Activated CD4-positive, alpha-beta T cell treated with anti-CD3 and anti-CD28 coated beads, Interleukin-2, amount 50 U/mL, for 1 hour (primary cell): ENCODE measurements around the gene PSMD2.
A peak's percentile ranks its signal among the peaks of the same experiment; 100 is the strongest.
"Not testable (repeated sequence)": the region's sequence is repeated elsewhere in the genome, so short reads cannot be mapped to it uniquely, and the experiment has no call there.

ENCODE experiments used
- DNase-seq: peaks from one replicate; pipeline ENCODE4 v3.0.0-alpha.2; 2020

PSMD2 gene

GRCh38 chr3:184298759-184299487, at the start of gene PSMD2:
Gene PSMD2, plus strand, starts transcription at chr3:184299241. Its CDS starts 26 bp downstream, at chr3:184299267.
- peak; percentile 98 for DNase-seq

- DNase-seq: peak; percentile 94
Measured at GRCh38 chr3:184249412-184250166, 49.5 kb upstream of the PSMD2 start, which contains the start of gene EEF1AKMT4. Gene EEF1AKMT4, plus strand, starts transcription at chr3:184249672. Its CDS starts 23 bp downstream, at chr3:184249695.

GRCh38 chr3:184250167-184250828, 48.7 kb upstream of the PSMD2 start:
- DNase-seq: peak; percentile 87

GRCh38 chr3:184255291-184256039, 43.6 kb upstream of the PSMD2 start:
- no peak for DNase-seq

GRCh38 chr3:184257083-184257915, 41.7 kb upstream of the PSMD2 start:
- no peak for DNase-seq

- DNase-seq: no peak
Measured at GRCh38 chr3:184258926-184259325, 40.1 kb upstream of the PSMD2 start.

GRCh38 chr3:184259396-184259877, 39.6 kb upstream of the PSMD2 start:
- no peak for DNase-seq

GRCh38 chr3:184259878-184260723, 38.9 kb upstream of the PSMD2 start:
- peak; percentile 29 for DNase-seq

- no peak for DNase-seq
Measured at GRCh38 chr3:184260724-184261269, 38.2 kb upstream of the PSMD2 start.

- peak; percentile 45 for DNase-seq
Measured at GRCh38 chr3:184261270-184261853, 37.7 kb upstream of the PSMD2 start, which contains the start of gene CAMK2N2. Gene CAMK2N2, minus strand, starts transcription at chr3:184261553. Its CDS starts 268 bp downstream, at chr3:184261285.

GRCh38 chr3:184261854-184262763, 36.9 kb upstream of the PSMD2 start:
- no peak for DNase-seq

GRCh38 chr3:184262764-184263179, 36.3 kb upstream of the PSMD2 start:
- no peak for DNase-seq

- DNase-seq: not testable (repeated sequence)
Measured at GRCh38 chr3:184267249-184267648, 31.8 kb upstream of the PSMD2 start.

- no peak for DNase-seq
Measured at GRCh38 chr3:184272269-184272668, 26.8 kb upstream of the PSMD2 start.

GRCh38 chr3:184275381-184275701, 23.7 kb upstream of the PSMD2 start:
- no peak for DNase-seq

GRCh38 chr3:184275961-184276910, 22.8 kb upstream of the PSMD2 start, which contains the start of gene ECE2:
Gene ECE2, plus strand, starts transcription at chr3:184276022. Its CDS starts 132 bp downstream, at chr3:184276154.
- DNase-seq: no peak

- DNase-seq: no peak
Measured at GRCh38 chr3:184277366-184277765, 21.7 kb upstream of the PSMD2 start.

GRCh38 chr3:184282941-184283340, 16.1 kb upstream of the PSMD2 start:
- DNase-seq: no peak
